Trophoblast cell (in vitro differentiated cells and primary cell): ENCODE data around the gene TP53AIP1.
A peak's percentile ranks its signal among the peaks of the same experiment; 100 is the strongest.
"Not testable (repeated sequence)": the region's sequence is repeated elsewhere in the genome, so short reads cannot be mapped to it uniquely, and the experiment has no call there.

Experiments used
- DNase-seq, 2 donors: peaks; one replicate each; pipeline ENCODE4 v3.0.0-alpha.2; 2016
- H2AFZ ChIP-seq: 2 replicates; pipeline ENCODE4 v1.6.1; 2013; ENCODE audit warnings: low read length, moderate library complexity, mild to moderate bottlenecking; ENCODE audit not compliant: insufficient read depth, poor library complexity
- H2AK5ac ChIP-seq: 2 replicates; pipeline ENCODE4 v1.6.1; 2013; ENCODE audit warnings: mild to moderate bottlenecking, low read length
- H2BK120ac ChIP-seq: 2 replicates; pipeline ENCODE4 v1.6.1; 2013; ENCODE audit warnings: low read length, mild to moderate bottlenecking, moderate library complexity; ENCODE audit not compliant: insufficient read depth, poor library complexity
- H2BK12ac ChIP-seq: 2 replicates; pipeline ENCODE4 v1.6.1; 2013; ENCODE audit warnings: mild to moderate bottlenecking, low read length, moderate library complexity
- H2BK5ac ChIP-seq: 2 replicates; pipeline ENCODE4 v1.6.1; 2013; ENCODE audit warnings: low read length, low read depth, moderate library complexity, mild to moderate bottlenecking; ENCODE audit not compliant: poor library complexity
- H3K14ac ChIP-seq: 2 replicates; pipeline ENCODE4 v1.6.1; 2013; ENCODE audit warnings: mild to moderate bottlenecking, low read length
- H3K18ac ChIP-seq: 2 replicates; pipeline ENCODE4 v1.6.1; 2013; ENCODE audit warnings: mild to moderate bottlenecking, low read length
- H3K23ac ChIP-seq: 2 replicates; pipeline ENCODE4 v1.6.1; 2013; ENCODE audit warnings: low read length
- H3K27ac ChIP-seq: 2 replicates; pipeline ENCODE4 v1.5.1; 2013; ENCODE audit warnings: low read depth, mild to moderate bottlenecking, inconsistent platforms, low read length, moderate library complexity
- H3K27me3 ChIP-seq: 2 replicates; pipeline ENCODE4 v1.6.1; 2013; ENCODE audit warnings: inconsistent platforms, mild to moderate bottlenecking, low read length, moderate library complexity; ENCODE audit not compliant: insufficient read depth
- H3K36me3 ChIP-seq, 2 experiments: 1 replicate in 1 of 2; 2 replicates in 1 of 2; pipeline ENCODE4 v1.6.1; 2013; ENCODE audit warnings: low read length in 2 of 2, mild to moderate bottlenecking in 2 of 2, moderate library complexity in 1 of 2; ENCODE audit not compliant: insufficient read depth in 2 of 2, control insufficient read depth in 1 of 2
- H3K4ac ChIP-seq: 2 replicates; pipeline ENCODE4 v1.6.1; 2013; ENCODE audit warnings: low read depth, mild to moderate bottlenecking, low read length, moderate library complexity
- H3K4me1 ChIP-seq, 2 experiments: 1 replicate in 1 of 2; 2 replicates in 1 of 2; pipeline ENCODE4 v1.6.1; 2013; ENCODE audit warnings: low read length in 2 of 2, mild to moderate bottlenecking in 2 of 2, moderate library complexity in 1 of 2; ENCODE audit not compliant: insufficient read depth in 2 of 2, control insufficient read depth in 1 of 2
- H3K4me2 ChIP-seq: 2 replicates; pipeline ENCODE4 v1.6.1; 2013; ENCODE audit warnings: inconsistent platforms, mild to moderate bottlenecking, low read length, moderate library complexity
- H3K4me3 ChIP-seq: 2 replicates; pipeline ENCODE4 v1.5.1; 2013; ENCODE audit warnings: mild to moderate bottlenecking, low read depth, low read length, inconsistent platforms
- H3K79me1 ChIP-seq: one replicate; pipeline ENCODE4 v1.6.1; 2013; ENCODE audit warnings: low read length
- H3K79me2 ChIP-seq: 2 replicates; pipeline ENCODE4 v1.6.1; 2013; ENCODE audit warnings: low read length, mild to moderate bottlenecking; ENCODE audit not compliant: control insufficient read depth, insufficient read depth, poor library complexity
- H3K9ac ChIP-seq: 2 replicates; pipeline ENCODE4 v1.6.1; 2013; ENCODE audit warnings: mild to moderate bottlenecking, low read length
- H3K9me3 ChIP-seq: 2 replicates; pipeline ENCODE4 v1.6.1; 2013; ENCODE audit warnings: low read depth, mild to moderate bottlenecking, control low read depth, inconsistent platforms, low read length; ENCODE audit not compliant: insufficient read depth
- H4K12ac ChIP-seq: 2 replicates; pipeline ENCODE4 v1.6.1; 2013; ENCODE audit warnings: low read depth, mild to moderate bottlenecking, low read length, moderate library complexity
- H4K8ac ChIP-seq: 2 replicates; pipeline ENCODE4 v1.6.1; 2013; ENCODE audit warnings: low read depth, mild to moderate bottlenecking, low read length, moderate library complexity
- H4K91ac ChIP-seq: one replicate; pipeline ENCODE4 v1.6.1; 2013; ENCODE audit warnings: low read depth, mild to moderate bottlenecking, low read length, moderate library complexity
- WGBS: extraction: QIAGEN DNeasy Blood & Tissue Kit; methylation state at CpG from one replicate; pipeline ENCODE4 v1.1.7; 2013; ENCODE audit warnings: missing lambda C conversion rate; ENCODE audit not compliant: insufficient read length, insufficient coverage; ENCODE audit errors: extremely low coverage; 5-methylcytosine and 5-hydroxymethylcytosine counted together

TP53AIP1 gene

GRCh38 chr11:128919635-128920034 lies 23.0 kb downstream of the TP53AIP1 start:
- H3K79me1 ChIP-seq, H3K27ac ChIP-seq, H4K12ac ChIP-seq, H2BK12ac ChIP-seq, H3K14ac ChIP-seq, H3K79me2 ChIP-seq, H3K4ac ChIP-seq, H3K9ac ChIP-seq, H2BK5ac ChIP-seq, H2BK120ac ChIP-seq, H3K23ac ChIP-seq, H2AK5ac ChIP-seq, H4K91ac ChIP-seq, H3K4me2 ChIP-seq, H3K27me3 ChIP-seq, H3K9me3 ChIP-seq, H3K4me3 ChIP-seq, H3K4me1 ChIP-seq, H3K36me3 ChIP-seq, H3K18ac ChIP-seq, H4K8ac ChIP-seq, H2AFZ ChIP-seq, DNase-seq: not testable (repeated sequence)
- no CpG with 5 or more reads among the region's 7 CpGs for WGBS

- H4K8ac ChIP-seq = no peak overlapping the region
- no peaks in the 10 kb centered on the region for H3K79me1 ChIP-seq
- no peak overlapping the region for H2BK120ac ChIP-seq
- H3K4me1 ChIP-seq = no peaks in the 10 kb centered on the region
- H3K79me2 ChIP-seq = no peaks in the 10 kb centered on the region
- H3K4me3 ChIP-seq = no peak overlapping the region
- H2BK12ac ChIP-seq = no peak overlapping the region
- no peak overlapping the region for H2BK5ac ChIP-seq
- no peak overlapping the region for H3K18ac ChIP-seq
- no peak overlapping the region for H2AFZ ChIP-seq
- H2AK5ac ChIP-seq = no peak overlapping the region
- no peak overlapping the region for H3K4me2 ChIP-seq
- no peak overlapping the region for H4K91ac ChIP-seq
- H3K9me3 ChIP-seq = peaks cover 2% of the 10 kb centered on the region
- peak in 1 of 2 donors; percentile 15 for DNase-seq
- H3K14ac ChIP-seq = no peak overlapping the region
- H3K4ac ChIP-seq = no peak overlapping the region
- no peak overlapping the region for H3K9ac ChIP-seq
- H3K23ac ChIP-seq = no peak overlapping the region
- no peaks in the 10 kb centered on the region for H3K36me3 ChIP-seq
- H3K27ac ChIP-seq = no peak overlapping the region
- H3K27me3 ChIP-seq = no peaks in the 10 kb centered on the region
- no peak overlapping the region for H4K12ac ChIP-seq
- WGBS = no CpG with 5 or more reads among the region's 5 CpGs
Measured at GRCh38 chr11:128919216-128919615, 23.5 kb downstream of the TP53AIP1 start.

- H3K4me1 ChIP-seq = no peaks in the 10 kb centered on the region
- H2BK12ac ChIP-seq = no peak overlapping the region
- no peak overlapping the region for H3K4me2 ChIP-seq
- no peak overlapping the region for H3K14ac ChIP-seq
- H3K4me3 ChIP-seq = no peak overlapping the region
- no peak overlapping the region for H4K12ac ChIP-seq
- H2BK5ac ChIP-seq = no peak overlapping the region
- H3K18ac ChIP-seq = no peak overlapping the region
- H3K27ac ChIP-seq = no peak overlapping the region
- no CpG with 5 or more reads among the region's 5 CpGs for WGBS
- H3K23ac ChIP-seq = no peak overlapping the region
- no peaks in the 10 kb centered on the region for H3K79me2 ChIP-seq
- H3K4ac ChIP-seq = no peak overlapping the region
- H2AK5ac ChIP-seq = no peak overlapping the region
- no peak overlapping the region for H4K91ac ChIP-seq
- DNase-seq = no peak
- H4K8ac ChIP-seq = no peak overlapping the region
- H3K79me1 ChIP-seq = no peaks in the 10 kb centered on the region
- no peaks in the 10 kb centered on the region for H3K27me3 ChIP-seq
- H2BK120ac ChIP-seq = no peak overlapping the region
- H3K36me3 ChIP-seq = no peaks in the 10 kb centered on the region
- peaks cover 2% of the 10 kb centered on the region for H3K9me3 ChIP-seq
- no peak overlapping the region for H3K9ac ChIP-seq
- H2AFZ ChIP-seq = no peak overlapping the region
Measured at GRCh38 chr11:128917144-128917724, 25.4 kb downstream of the TP53AIP1 start.

GRCh38 chr11:128916681-128917080 lies 26.0 kb downstream of the TP53AIP1 start:
- no peak overlapping the region for H4K91ac ChIP-seq
- H4K12ac ChIP-seq = no peak overlapping the region
- H3K23ac ChIP-seq = no peak overlapping the region
- H4K8ac ChIP-seq = no peak overlapping the region
- no peak overlapping the region for H2AK5ac ChIP-seq
- H3K4ac ChIP-seq = no peak overlapping the region
- no peak overlapping the region for H3K4me3 ChIP-seq
- no peaks in the 10 kb centered on the region for H3K36me3 ChIP-seq
- no peaks in the 10 kb centered on the region for H3K79me1 ChIP-seq
- no peak overlapping the region for H3K14ac ChIP-seq
- no peak overlapping the region for H2BK120ac ChIP-seq
- H3K9ac ChIP-seq = no peak overlapping the region
- no peaks in the 10 kb centered on the region for H3K79me2 ChIP-seq
- no CpG with 5 or more reads among the region's 2 CpGs for WGBS
- no peak overlapping the region for H2BK12ac ChIP-seq
- no peaks in the 10 kb centered on the region for H3K4me1 ChIP-seq
- H3K27me3 ChIP-seq = no peaks in the 10 kb centered on the region
- H2AFZ ChIP-seq = no peak overlapping the region
- no peak overlapping the region for H3K18ac ChIP-seq
- H3K4me2 ChIP-seq = no peak overlapping the region
- H3K27ac ChIP-seq = no peak overlapping the region
- peaks cover 7% of the 10 kb centered on the region for H3K9me3 ChIP-seq
- DNase-seq = no peak
- no peak overlapping the region for H2BK5ac ChIP-seq
